ENCODE data around the gene AR. TPM values are rescaled to one million over a fixed set of nuclear protein-coding genes. Genes with fewer than 3 reads are reported as not detected.

The AR gene
- total RNA-seq, 1 donor from 2014 or later, result 6.3 TPM

- Mint-ChIP-seq H3K27me3 (ENCODE audit: low read depth) (no peaks in the 10 kb centered on the region), H3K4me3 (no peak overlapping the region), H3K9me3 (no peaks in the 10 kb centered on the region), H3K4me1 (no peaks in the 10 kb centered on the region), H3K36me3 (ENCODE audit: low read depth) (peaks cover 21% of the 10 kb centered on the region), H3K27ac (ENCODE audit: unreplicated experiment) (no peak overlapping the region)
- TF ChIP-seq CTCF (conservative IDR thresholded peaks at IDR 0.05), result no peak
- DNase-seq (ENCODE audit: low read depth, low spot score), result no peak
Observed at GRCh38 chrX:67727576-67727975, 183.8 kb downstream of the AR start.

- no peaks in the 10 kb centered on the region for H3K27me3 Mint-ChIP-seq (ENCODE audit: low read depth)
- no peak for DNase-seq (ENCODE audit: low read depth, low spot score)
- peaks cover 13% of the 10 kb centered on the region for H3K36me3 Mint-ChIP-seq (ENCODE audit: low read depth)
- H3K9me3 Mint-ChIP-seq, result peaks cover 4% of the 10 kb centered on the region
- H3K4me1 Mint-ChIP-seq, result no peaks in the 10 kb centered on the region
- no peak overlapping the region for H3K4me3 Mint-ChIP-seq
- TF ChIP-seq CTCF (conservative IDR thresholded peaks at IDR 0.05), result no peak
- H3K27ac Mint-ChIP-seq (ENCODE audit: unreplicated experiment), result no peak overlapping the region
Observed at GRCh38 chrX:67730296-67730695, 186.5 kb downstream of the AR start.

GRCh38 chrX:67731061-67731460 is 187.2 kb downstream of the AR start:
- H3K4me1 Mint-ChIP-seq, result no peaks in the 10 kb centered on the region
- no peak overlapping the region for H3K27ac Mint-ChIP-seq (ENCODE audit: unreplicated experiment)

GRCh38 chrX:67732864-67733263 is 189.0 kb downstream of the AR start:
- Mint-ChIP-seq H3K36me3 (ENCODE audit: low read depth) (peaks cover 2% of the 10 kb centered on the region), H3K27ac (ENCODE audit: unreplicated experiment) (no peak overlapping the region), H3K9me3 (peaks cover 6% of the 10 kb centered on the region), H3K27me3 (ENCODE audit: low read depth) (no peaks in the 10 kb centered on the region), H3K4me1 (no peaks in the 10 kb centered on the region), H3K4me3 (no peak overlapping the region)
- DNase-seq (ENCODE audit: low read depth, low spot score), result no peak
- TF ChIP-seq CTCF (conservative IDR thresholded peaks at IDR 0.05), result no peak

More at GRCh38 chrX:67731061-67731460, 187.2 kb downstream of the AR start:
- H3K36me3 Mint-ChIP-seq (ENCODE audit: low read depth), result peaks cover 10% of the 10 kb centered on the region
- no peaks in the 10 kb centered on the region for H3K27me3 Mint-ChIP-seq (ENCODE audit: low read depth)
- H3K9me3 Mint-ChIP-seq, result peaks cover 6% of the 10 kb centered on the region
- no peak for TF ChIP-seq CTCF (conservative IDR thresholded peaks at IDR 0.05)
- DNase-seq (ENCODE audit: low read depth, low spot score), result no peak
- H3K4me3 Mint-ChIP-seq, result no peak overlapping the region

GRCh38 chrX:67734111-67734753 is 190.4 kb downstream of the AR start:
- no peak for TF ChIP-seq CTCF (conservative IDR thresholded peaks at IDR 0.05)
- H3K4me3 Mint-ChIP-seq, result no peak overlapping the region
- DNase-seq (ENCODE audit: low read depth, low spot score), result no peak
- H3K36me3 Mint-ChIP-seq (ENCODE audit: low read depth), result peaks cover 2% of the 10 kb centered on the region
- H3K4me1 Mint-ChIP-seq, result no peaks in the 10 kb centered on the region
- peaks cover 6% of the 10 kb centered on the region for H3K9me3 Mint-ChIP-seq
- no peak overlapping the region for H3K27ac Mint-ChIP-seq (ENCODE audit: unreplicated experiment)
- H3K27me3 Mint-ChIP-seq (ENCODE audit: low read depth), result no peaks in the 10 kb centered on the region

All from neural crest cell (in vitro differentiated cells).